GM13976 (cell line): Measurements from ENCODE around the gene PLK5.

Experiments used
- DNase-seq: peaks from one replicate; pipeline ENCODE4 v3.0.0; 2012; ENCODE audit warnings: low spot score
- CTCF ChIP-seq: IDR thresholded peaks from 2 replicates; pipeline ENCODE4 v1.5.1; 2012; ENCODE audit warnings: borderline replicate concordance, mild to moderate bottlenecking; ENCODE audit not compliant: insufficient read depth; ENCODE audit errors: extremely low read depth, missing control alignments, control extremely low read depth
- in situ Hi-C: fragments of 300-500 bp; cut with MboI; formaldehyde crosslinking; loops from one replicate; pipeline ENCODE4 v1.12.0; 2022; ENCODE audit warnings: low sequenced_read_pairs, mixed read lengths, inconsistent platforms; ENCODE audit not compliant: unreplicated experiment

The PLK5 gene

GRCh38 chr19:1569997-1570396, 46.1 kb downstream of the PLK5 start:
- no peak for DNase-seq
- TF ChIP-seq CTCF: no peak
- in situ Hi-C loops: no loop called here

- DNase-seq: no peak
- in situ Hi-C loops: no loop called here
- TF ChIP-seq CTCF: no peak
These were observed 47.0 kb downstream of the PLK5 start for GRCh38 chr19:1570836-1571235.

GRCh38 chr19:1571358-1571757, 47.5 kb downstream of the PLK5 start:
- in situ Hi-C loops: no loop called here
- DNase-seq: no peak

GRCh38 chr19:1572795-1573194, 48.9 kb downstream of the PLK5 start:
- TF ChIP-seq CTCF: no peak
- no peak for DNase-seq

More at GRCh38 chr19:1571358-1571757, 47.5 kb downstream of the PLK5 start:
- no peak for TF ChIP-seq CTCF

GRCh38 chr19:1574354-1575136, 50.7 kb downstream of the PLK5 start:
- DNase-seq: no peak
- TF ChIP-seq CTCF: no peak
- in situ Hi-C loops: no loop called here

More at GRCh38 chr19:1572795-1573194, 48.9 kb downstream of the PLK5 start:
- in situ Hi-C loops: no loop called here

- TF ChIP-seq CTCF: no peak
- no peak for DNase-seq
- in situ Hi-C loops: no loop called here
These were observed 51.7 kb downstream of the PLK5 start for GRCh38 chr19:1575323-1576241.
